Activated T-helper 9 cell treated with anti-CD3 and anti-CD28 coated beads, Interleukin-2, amount 50 U/mL, for 16 hours (primary cell): ENCODE results near the gene HAPLN3.
"Not testable (repeated sequence)": the region's sequence is repeated elsewhere in the genome, so short reads cannot be mapped to it uniquely, and the experiment has no call there.

ENCODE experiments used
- DNase-seq: peaks from one replicate; pipeline ENCODE4 v3.0.0-alpha.2; 2020; ENCODE audit warnings: low read depth

HAPLN3 gene

DNA sequence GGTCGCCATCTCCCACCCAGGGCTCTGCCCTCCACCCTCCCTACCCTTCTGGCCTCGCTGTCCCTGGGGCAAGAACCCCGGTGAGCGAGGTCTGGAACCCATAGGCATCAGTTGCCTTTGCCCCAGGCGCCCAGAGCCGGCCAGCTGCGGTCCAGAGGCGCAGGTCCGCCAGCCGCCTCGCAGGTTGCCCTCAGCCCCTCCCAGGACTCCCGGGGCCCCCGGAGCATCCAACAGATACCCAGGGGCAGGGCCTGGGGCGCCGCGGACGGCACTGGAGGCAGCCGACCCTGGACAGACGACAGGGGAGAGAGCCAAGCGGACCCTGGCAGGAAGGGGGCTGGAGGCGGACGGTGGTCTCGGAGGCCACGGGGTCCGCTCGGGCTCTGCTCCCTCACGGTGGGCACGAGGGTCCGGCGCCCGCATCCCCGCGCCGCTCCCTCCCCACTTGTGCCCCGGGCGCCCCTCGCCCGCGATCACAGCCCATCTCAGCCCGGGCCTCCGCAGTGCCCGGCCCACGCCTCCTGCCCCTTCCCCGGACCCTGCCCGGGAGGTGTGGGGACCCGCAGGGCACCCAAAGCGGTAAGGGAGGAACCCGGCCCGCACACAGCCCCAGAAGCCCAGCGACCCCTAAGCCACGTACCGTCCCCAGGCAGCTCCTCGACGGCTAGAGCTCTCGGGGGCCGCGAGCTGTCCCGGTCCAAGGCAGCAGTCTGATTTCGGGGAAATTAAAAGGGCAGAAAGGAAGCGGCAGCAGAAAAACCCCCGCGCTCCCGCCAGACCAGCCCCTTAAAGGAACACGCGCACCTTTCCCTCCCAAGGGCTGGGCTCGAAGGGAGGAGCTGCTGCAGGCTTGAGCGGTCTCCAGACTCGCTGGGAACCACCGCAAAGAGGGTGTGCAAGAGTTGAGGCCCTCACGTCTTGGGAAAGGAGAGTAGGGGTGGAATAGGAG lies at the start of gene HAPLN3:
TSS of gene HAPLN3 (minus strand) at position 726 of the 949 bp plus-strand sequence. CDS start 8,246 bp downstream, outside the sequence.
- peak; percentile 49 for DNase-seq

- no peak for DNase-seq
Observed at GRCh38 chr15:88940110-88940675, 44.8 kb upstream of the HAPLN3 start.

GRCh38 chr15:88939486-88939806 lies 44.1 kb upstream of the HAPLN3 start:
- DNase-seq, result no peak

- DNase-seq, result no peak
Observed at GRCh38 chr15:88938802-88939485, 43.6 kb upstream of the HAPLN3 start.

DNA sequence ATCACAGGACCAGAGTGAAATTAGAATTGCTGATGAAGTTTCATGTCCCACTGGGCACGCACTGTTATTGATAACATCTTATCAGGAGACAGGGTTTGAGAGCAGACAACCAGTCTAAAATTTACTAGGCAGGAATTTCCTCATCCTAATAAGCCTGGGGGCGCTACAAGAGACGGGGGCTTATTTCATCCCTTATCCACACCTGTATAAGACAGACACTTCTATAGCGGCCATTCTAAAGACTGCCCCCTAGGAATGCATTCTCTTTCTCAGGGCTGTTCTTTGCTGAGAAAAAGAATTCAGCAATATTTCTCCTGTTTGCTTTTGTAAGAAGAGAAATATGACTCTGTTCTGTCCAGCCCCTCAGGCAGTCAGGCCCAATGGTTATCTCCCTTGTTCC lies 39.1 kb upstream of the HAPLN3 start:
- DNase-seq, result not testable (repeated sequence)

DNA sequence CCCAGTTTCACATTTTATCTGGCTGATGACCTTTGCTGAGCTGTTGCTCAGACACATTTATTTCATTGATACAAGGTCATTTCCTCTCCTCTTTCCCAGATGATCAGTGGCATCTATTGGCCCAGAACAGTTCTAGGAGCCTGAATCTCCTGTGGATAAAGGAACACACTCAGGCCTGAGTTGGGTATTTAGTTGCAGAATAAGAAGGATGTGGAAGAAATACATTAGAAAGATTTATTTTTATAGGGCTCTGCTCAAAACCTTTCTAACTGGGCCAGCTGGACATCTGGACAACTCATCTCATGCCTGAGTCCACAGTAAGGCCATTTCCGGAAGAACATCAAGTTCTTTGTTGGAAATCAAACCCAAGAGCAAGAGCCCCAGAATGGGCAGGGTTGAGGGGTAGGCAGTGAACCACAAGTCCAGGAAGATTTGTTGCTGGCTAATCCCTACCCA lies 37.6 kb upstream of the HAPLN3 start:
- DNase-seq, result no peak

- DNase-seq, result no peak
Observed at GRCh38 chr15:88932271-88932874, 37.0 kb upstream of the HAPLN3 start.

GRCh38 chr15:88930579-88930978 lies 35.2 kb upstream of the HAPLN3 start:
- DNase-seq, result no peak

DNA sequence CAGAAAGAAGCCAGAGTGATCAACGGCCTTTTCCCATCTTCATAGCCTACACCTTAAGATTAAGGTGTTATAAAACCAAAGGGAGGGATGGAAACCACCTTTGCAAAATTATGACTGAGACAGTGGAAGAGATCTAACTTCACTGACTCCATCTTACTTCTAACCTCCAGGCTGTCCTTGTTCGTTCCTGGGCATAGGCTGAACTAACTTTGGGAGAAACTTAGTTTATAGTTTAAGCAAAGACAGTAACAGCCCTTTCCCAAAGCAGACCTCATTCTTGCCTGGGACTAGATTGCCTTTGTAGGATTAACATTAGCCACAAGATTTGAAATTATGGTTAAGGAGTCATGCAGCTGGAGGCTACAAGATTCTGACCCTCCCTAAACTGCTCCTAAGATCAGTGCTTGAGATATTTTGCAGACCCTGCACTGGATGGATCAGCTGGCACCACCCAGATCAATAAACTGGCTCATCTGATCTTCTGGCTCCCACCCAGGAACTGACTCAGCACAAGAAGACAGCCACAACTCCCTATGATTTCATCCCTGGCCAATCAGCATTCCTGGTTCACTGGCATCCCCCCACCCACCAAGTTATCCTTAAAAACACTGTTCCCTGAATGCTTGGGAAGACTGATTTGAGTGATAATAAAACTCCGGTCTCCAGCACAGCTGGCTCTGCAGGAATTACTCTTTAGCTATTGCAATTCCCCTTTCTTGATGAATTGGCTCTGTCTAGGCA lies 34.2 kb upstream of the HAPLN3 start:
- DNase-seq, result not testable (repeated sequence)

DNA sequence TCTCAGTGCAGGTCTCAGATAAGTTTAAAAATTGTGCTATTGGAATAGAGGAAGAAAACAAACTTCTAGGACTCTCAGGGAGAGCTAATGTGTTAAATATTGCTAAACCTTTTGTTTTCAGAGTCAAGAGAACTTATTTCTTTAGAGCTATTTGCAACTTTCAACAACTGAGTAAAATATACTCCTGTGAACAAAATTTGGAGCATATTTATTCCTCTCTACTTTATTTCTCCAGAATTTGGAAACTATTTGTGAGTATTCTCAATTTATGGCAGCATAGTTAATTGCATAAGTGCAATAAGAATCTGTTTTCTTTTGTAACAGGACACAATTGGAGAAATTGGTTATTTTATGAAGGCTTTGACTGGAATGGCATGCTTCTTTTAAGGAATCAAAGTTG lies 32.8 kb upstream of the HAPLN3 start:
- not testable (repeated sequence) for DNase-seq

GRCh38 chr15:88925648-88926047 lies 30.3 kb upstream of the HAPLN3 start:
- DNase-seq, result not testable (repeated sequence)

- DNase-seq, result peak; percentile 28
Observed at GRCh38 chr15:88920892-88921435, 25.6 kb upstream of the HAPLN3 start.

GRCh38 chr15:88920186-88920891 lies 25.0 kb upstream of the HAPLN3 start:
- no peak for DNase-seq

GRCh38 chr15:88918738-88919137 lies 23.4 kb upstream of the HAPLN3 start:
- DNase-seq, result peak; percentile 14

- DNase-seq, result no peak
Observed at GRCh38 chr15:88917760-88918159, 22.4 kb upstream of the HAPLN3 start.

- no peak for DNase-seq
Observed at GRCh38 chr15:88915354-88915753, 20.0 kb upstream of the HAPLN3 start.

DNA sequence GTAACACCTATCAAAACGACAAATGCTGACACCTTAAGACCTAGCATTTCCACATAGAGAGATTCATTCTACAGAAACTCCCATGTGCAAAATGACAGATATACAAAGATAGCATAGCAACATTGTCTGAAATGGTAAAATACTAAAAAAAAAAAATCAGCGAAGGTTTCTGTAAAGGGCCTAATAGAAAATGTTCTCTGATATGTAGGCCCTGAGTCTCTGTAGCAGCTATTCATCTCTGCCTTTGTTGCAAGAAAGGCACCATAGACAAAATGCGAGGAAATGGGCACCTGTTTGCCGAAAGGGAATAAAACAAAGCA lies 18.5 kb upstream of the HAPLN3 start:
- DNase-seq, result no peak

DNA sequence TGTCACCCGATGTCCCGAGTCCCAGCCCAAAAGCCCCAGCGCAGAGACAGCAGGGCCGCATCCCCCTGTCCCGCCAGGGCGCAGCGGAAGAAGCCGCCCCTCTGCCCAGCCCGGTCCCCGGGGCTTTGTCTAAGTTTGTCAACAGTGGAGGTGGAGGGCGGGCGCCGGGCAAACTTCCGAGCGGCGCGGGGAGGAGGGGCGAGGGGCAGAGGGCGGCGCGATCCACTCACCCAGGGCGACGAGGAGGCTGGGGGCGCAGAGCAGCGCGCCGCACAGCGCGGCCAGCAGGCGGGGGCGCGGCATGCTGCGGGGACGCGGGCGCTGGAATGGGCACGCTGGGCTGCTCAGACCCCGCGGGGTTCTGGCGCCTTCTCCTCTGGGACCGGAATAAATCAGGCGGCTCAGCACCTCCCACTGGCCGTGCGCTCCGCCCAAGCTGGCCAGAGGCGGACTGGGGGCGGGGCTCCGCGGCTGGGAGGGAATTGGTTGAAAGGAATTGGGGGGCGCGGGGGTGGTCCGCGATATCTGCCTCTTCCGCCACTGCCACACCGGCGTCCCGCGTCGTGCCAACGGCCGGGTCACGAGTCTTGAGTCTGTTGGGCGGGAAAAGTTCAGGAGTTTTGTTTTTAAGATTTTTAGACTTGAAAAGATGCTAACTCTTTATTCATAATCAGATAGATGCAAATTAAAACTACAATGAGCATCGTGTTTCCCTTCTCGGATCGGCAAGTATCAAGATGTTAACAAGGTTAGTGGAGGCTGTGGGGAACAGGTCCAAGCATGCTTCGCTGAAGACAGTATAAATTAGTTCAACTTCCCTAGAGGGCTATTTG lies 17.9 kb upstream of the HAPLN3 start, which contains the start of gene MFGE8:
TSS of gene MFGE8 (minus strand) at position 363 of the 833 bp plus-strand sequence. CDS start at position 303, 60 bp downstream.
- DNase-seq, result peak; percentile 49

DNA sequence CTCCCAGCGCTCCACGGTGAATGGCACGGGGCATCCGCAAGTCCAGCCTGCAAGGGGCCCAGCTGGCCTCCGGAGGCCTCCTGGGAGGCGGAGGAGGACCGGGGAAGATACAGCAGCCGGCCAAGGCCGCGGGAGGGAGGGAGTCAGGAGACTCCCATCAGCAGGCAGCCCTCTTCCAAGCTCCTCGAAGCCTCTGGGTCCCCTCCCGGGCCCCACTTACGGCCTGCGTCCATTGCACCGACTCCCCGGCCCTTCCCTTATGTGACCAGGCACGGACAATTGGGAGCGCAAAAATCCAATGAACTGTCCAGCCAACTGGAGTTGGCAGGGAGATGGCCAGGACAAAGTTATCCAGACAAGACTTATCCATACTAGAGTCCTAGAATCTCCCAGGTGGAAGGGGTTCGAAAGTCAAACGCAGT lies 17.2 kb upstream of the HAPLN3 start:
- DNase-seq, result no peak

- DNase-seq, result no peak
Observed at GRCh38 chr15:88911766-88912118, 16.4 kb upstream of the HAPLN3 start.
